NT2/D1 (cell line): ENCODE data around the gene DKK2.
"Not testable (repeated sequence)": the region's sequence is repeated elsewhere in the genome, so short reads cannot be mapped to it uniquely, and the experiment has no call there.

Experiments
- DNase-seq: peaks from one replicate; pipeline ENCODE4 v3.0.0-alpha.2; 2011; ENCODE audit warnings: low read depth, low spot score
- H3K27me3 ChIP-seq: 2 replicates; pipeline ENCODE4 v1.6.0; 2011; ENCODE audit warnings: mild to moderate bottlenecking; ENCODE audit not compliant: insufficient read length, insufficient read depth
- H3K36me3 ChIP-seq: 2 replicates; pipeline ENCODE4 v1.6.1; 2011; ENCODE audit warnings: mild to moderate bottlenecking, low read length, mixed read lengths; ENCODE audit not compliant: insufficient read depth, insufficient read length
- H3K4me1 ChIP-seq: 2 replicates; pipeline ENCODE4 v1.5.1; 2011; ENCODE audit not compliant: insufficient read depth, insufficient read length
- H3K4me3 ChIP-seq: 2 replicates; pipeline ENCODE4 v1.5.1; 2011; ENCODE audit warnings: low read depth; ENCODE audit not compliant: insufficient read length
- H3K9ac ChIP-seq: 2 replicates; pipeline ENCODE4 v1.6.0; 2011; ENCODE audit warnings: low read depth; ENCODE audit not compliant: insufficient read length
- H3K9me3 ChIP-seq: 2 replicates; pipeline ENCODE4 v1.5.1; 2011; ENCODE audit warnings: mild to moderate bottlenecking, low read length; ENCODE audit not compliant: insufficient read depth
- SUZ12 ChIP-seq: IDR thresholded peaks from 2 replicates; pipeline ENCODE4 v1.6.1; 2011; ENCODE audit not compliant: insufficient read length, insufficient read depth; ENCODE audit errors: extremely low read depth
- YY1 ChIP-seq: IDR thresholded peaks from 2 replicates; pipeline ENCODE4 v1.6.1; 2011; ENCODE audit not compliant: insufficient read length, insufficient read depth
- ZNF274 ChIP-seq: IDR thresholded peaks from 2 replicates; pipeline ENCODE4 v1.6.1; 2011; ENCODE audit warnings: mild to moderate bottlenecking, low read depth, low read length

The DKK2 gene

GRCh38 chr4:106953036-106953705 lies 82.9 kb downstream of the DKK2 start:
- no peak for DNase-seq
- Histone ChIP-seq H3K27me3 (no peaks in the 10 kb centered on the region), H3K9me3 (no peaks in the 10 kb centered on the region), H3K9ac (no peak overlapping the region), H3K4me1 (no peaks in the 10 kb centered on the region), H3K4me3 (no peak overlapping the region), H3K36me3 (no peaks in the 10 kb centered on the region)
- no peak for TF ChIP-seq YY1
- no peak for TF ChIP-seq ZNF274
- TF ChIP-seq SUZ12 = no peak

GRCh38 chr4:106951891-106952290 lies 84.2 kb downstream of the DKK2 start:
- H3K9me3 ChIP-seq = no peaks in the 10 kb centered on the region
- no peak overlapping the region for H3K9ac ChIP-seq
- no peaks in the 10 kb centered on the region for H3K27me3 ChIP-seq
- no peak for TF ChIP-seq SUZ12
- TF ChIP-seq YY1 = no peak
- TF ChIP-seq ZNF274 = no peak
- no peak for DNase-seq
- no peaks in the 10 kb centered on the region for H3K36me3 ChIP-seq
- no peak overlapping the region for H3K4me3 ChIP-seq
- no peaks in the 10 kb centered on the region for H3K4me1 ChIP-seq

GRCh38 chr4:106941841-106942240 lies 94.3 kb downstream of the DKK2 start:
- Histone ChIP-seq H3K4me3 (no peak overlapping the region), H3K36me3 (no peaks in the 10 kb centered on the region), H3K4me1 (no peaks in the 10 kb centered on the region), H3K9me3 (no peaks in the 10 kb centered on the region), H3K9ac (no peak overlapping the region), H3K27me3 (no peaks in the 10 kb centered on the region)
- TF ChIP-seq YY1 = no peak
- no peak for TF ChIP-seq SUZ12
- no peak for TF ChIP-seq ZNF274
- DNase-seq = no peak

- no peaks in the 10 kb centered on the region for H3K27me3 ChIP-seq
Measured at GRCh38 chr4:106930522-106930921, 105.6 kb downstream of the DKK2 start.

GRCh38 chr4:106929248-106929647 lies 106.9 kb downstream of the DKK2 start:
- Histone ChIP-seq H3K36me3 (no peaks in the 10 kb centered on the region), H3K27me3 (no peaks in the 10 kb centered on the region), H3K9me3 (no peaks in the 10 kb centered on the region), H3K4me3 (no peak overlapping the region), H3K9ac (no peak overlapping the region), H3K4me1 (no peaks in the 10 kb centered on the region)
- TF ChIP-seq SUZ12 = no peak
- TF ChIP-seq ZNF274 = no peak
- no peak for TF ChIP-seq YY1
- DNase-seq = no peak

More at GRCh38 chr4:106930522-106930921, 105.6 kb downstream of the DKK2 start:
- no peaks in the 10 kb centered on the region for H3K9me3 ChIP-seq
- H3K36me3 ChIP-seq = no peaks in the 10 kb centered on the region
- no peak overlapping the region for H3K4me3 ChIP-seq
- DNase-seq = no peak
- no peak overlapping the region for H3K9ac ChIP-seq
- TF ChIP-seq YY1 (no peak), SUZ12 (no peak), ZNF274 (no peak)
- no peaks in the 10 kb centered on the region for H3K4me1 ChIP-seq

GRCh38 chr4:106914223-106914622 lies 121.9 kb downstream of the DKK2 start:
- Histone ChIP-seq H3K36me3 (no peaks in the 10 kb centered on the region), H3K9me3 (no peaks in the 10 kb centered on the region), H3K9ac (no peak overlapping the region), H3K27me3 (no peaks in the 10 kb centered on the region), H3K4me1 (no peaks in the 10 kb centered on the region), H3K4me3 (no peak overlapping the region)
- no peak for DNase-seq
- TF ChIP-seq YY1 = no peak
- no peak for TF ChIP-seq SUZ12
- no peak for TF ChIP-seq ZNF274

GRCh38 chr4:106909486-106910188 lies 126.5 kb downstream of the DKK2 start:
- Histone ChIP-seq H3K9me3 (no peaks in the 10 kb centered on the region), H3K4me3 (no peak overlapping the region), H3K36me3 (no peaks in the 10 kb centered on the region), H3K4me1 (no peaks in the 10 kb centered on the region), H3K9ac (no peak overlapping the region), H3K27me3 (no peaks in the 10 kb centered on the region)
- no peak for TF ChIP-seq SUZ12
- no peak for TF ChIP-seq YY1
- no peak for TF ChIP-seq ZNF274
- no peak for DNase-seq

- not testable (repeated sequence) for H3K27me3 ChIP-seq, H3K9ac ChIP-seq, H3K4me1 ChIP-seq, DNase-seq, H3K4me3 ChIP-seq, H3K36me3 ChIP-seq, H3K9me3 ChIP-seq
Measured at GRCh38 chr4:106908049-106908448, 128.1 kb downstream of the DKK2 start.
